AG10803 (cell line): ENCODE measurements around the gene SPI1.

Experiments used
- DNase-seq: peaks from one replicate; pipeline ENCODE4 v3.0.0; 2010; ENCODE audit warnings: low read depth
- H3K4me3 ChIP-seq: 2 replicates; pipeline ENCODE4 v1.5.1; 2011; ENCODE audit warnings: mild to moderate bottlenecking, low read length, control low read depth
- CTCF ChIP-seq: conservative IDR thresholded peaks from 2 replicates; pipeline ENCODE4 v1.5.1; 2011; ENCODE audit warnings: mild to moderate bottlenecking, low read length, control low read depth, inconsistent platforms

The SPI1 gene

GRCh38 chr11:47355283-47356128 is 22.8 kb downstream of the SPI1 start:
- H3K4me3 ChIP-seq: peak overlapping the region; percentile 39
- TF ChIP-seq CTCF: peak; percentile 99
- peak; percentile 90 for DNase-seq

GRCh38 chr11:47354913-47355282 is 23.4 kb downstream of the SPI1 start:
- DNase-seq: no peak
- peak overlapping the region; percentile 39 for H3K4me3 ChIP-seq
- TF ChIP-seq CTCF: no peak

- no peak for TF ChIP-seq CTCF
- 0 out of 2 replicates have a peak overlapping the region, but pooled peaks have one; percentile 39 for H3K4me3 ChIP-seq
These were observed 24.2 kb downstream of the SPI1 start for GRCh38 chr11:47353978-47354774.

GRCh38 chr11:47352556-47352955 is 25.8 kb downstream of the SPI1 start, which contains the start of gene MYBPC3:
Gene MYBPC3 (minus strand): TSS chr11:47352702. CDS start chr11:47352647, 55 bp downstream.
- no peak within 1 kb of the TSS for H3K4me3 ChIP-seq
- TF ChIP-seq CTCF: no peak
- DNase-seq: no peak

More at GRCh38 chr11:47353978-47354774, 24.2 kb downstream of the SPI1 start:
- no peak for DNase-seq

GRCh38 chr11:47351156-47352126 is 26.9 kb downstream of the SPI1 start:
- no peak for DNase-seq
- no peak overlapping the region for H3K4me3 ChIP-seq
- no peak for TF ChIP-seq CTCF

GRCh38 chr11:47350315-47350714 is 28.0 kb downstream of the SPI1 start:
- H3K4me3 ChIP-seq: no peak overlapping the region
- no peak for TF ChIP-seq CTCF
- no peak for DNase-seq
